Suprapubic skin (tissue), 3 donors: Measurements from ENCODE around the gene NDFIP1.

Experiments used
- POLR2A ChIP-seq, 2 donors: fragments of 450-650 bp; IDR thresholded peaks; one replicate each; pipeline ENCODE4 v1.6.1; 2017; ENCODE audit warnings: antibody characterized with exemption in 2 of 2, mild to moderate bottlenecking in 2 of 2, moderate library complexity in 2 of 2
- TF ChIP-seq, protein P1 (sequence below), 2 donors: fragments of 200-600 bp in 1 of 2; fragments of 450-650 bp in 1 of 2; sonication (generic) in 1 of 2; IDR thresholded peaks; one replicate each; pipeline ENCODE4 v1.5.1; 2016 to 2019; ENCODE audit warnings: antibody characterized with exemption in 2 of 2, mild to moderate bottlenecking in 1 of 2, moderate library complexity in 1 of 2

DNA sequence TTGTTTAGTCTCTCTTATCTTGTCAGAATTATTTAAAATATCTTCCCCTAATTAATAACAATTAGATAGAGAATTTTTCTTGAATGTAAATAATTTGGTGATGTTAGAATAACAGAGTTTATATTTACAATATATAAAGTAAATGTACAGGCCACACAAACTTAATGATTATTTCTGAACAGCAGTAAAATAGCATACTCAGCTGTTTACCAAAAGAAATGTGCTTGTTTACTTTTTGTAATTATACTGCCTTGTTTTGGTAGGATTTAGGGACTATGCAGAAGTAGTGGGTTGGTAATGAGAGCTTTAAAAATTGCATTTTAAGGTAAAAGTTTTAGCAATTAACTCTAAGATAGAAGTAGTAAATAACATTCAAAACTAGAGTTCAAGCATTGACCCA lies 17.4 kb downstream of the NDFIP1 start:
- TF ChIP-seq, protein P1, sequence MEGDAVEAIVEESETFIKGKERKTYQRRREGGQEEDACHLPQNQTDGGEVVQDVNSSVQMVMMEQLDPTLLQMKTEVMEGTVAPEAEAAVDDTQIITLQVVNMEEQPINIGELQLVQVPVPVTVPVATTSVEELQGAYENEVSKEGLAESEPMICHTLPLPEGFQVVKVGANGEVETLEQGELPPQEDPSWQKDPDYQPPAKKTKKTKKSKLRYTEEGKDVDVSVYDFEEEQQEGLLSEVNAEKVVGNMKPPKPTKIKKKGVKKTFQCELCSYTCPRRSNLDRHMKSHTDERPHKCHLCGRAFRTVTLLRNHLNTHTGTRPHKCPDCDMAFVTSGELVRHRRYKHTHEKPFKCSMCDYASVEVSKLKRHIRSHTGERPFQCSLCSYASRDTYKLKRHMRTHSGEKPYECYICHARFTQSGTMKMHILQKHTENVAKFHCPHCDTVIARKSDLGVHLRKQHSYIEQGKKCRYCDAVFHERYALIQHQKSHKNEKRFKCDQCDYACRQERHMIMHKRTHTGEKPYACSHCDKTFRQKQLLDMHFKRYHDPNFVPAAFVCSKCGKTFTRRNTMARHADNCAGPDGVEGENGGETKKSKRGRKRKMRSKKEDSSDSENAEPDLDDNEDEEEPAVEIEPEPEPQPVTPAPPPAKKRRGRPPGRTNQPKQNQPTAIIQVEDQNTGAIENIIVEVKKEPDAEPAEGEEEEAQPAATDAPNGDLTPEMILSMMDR (IDR thresholded peaks at IDR 0.05) = no peak
- no peak for TF ChIP-seq POLR2A (IDR thresholded peaks at IDR 0.05)
